UCSD-AML1 (cell line): ENCODE measurements around the gene SH3BP2.

Source experiments
- DNase-seq: peaks from one replicate; lab custom pipeline; 2025; ENCODE audit not compliant: unreplicated experiment; lab: John Stamatoyannopoulos, UW

SH3BP2 gene

DNA sequence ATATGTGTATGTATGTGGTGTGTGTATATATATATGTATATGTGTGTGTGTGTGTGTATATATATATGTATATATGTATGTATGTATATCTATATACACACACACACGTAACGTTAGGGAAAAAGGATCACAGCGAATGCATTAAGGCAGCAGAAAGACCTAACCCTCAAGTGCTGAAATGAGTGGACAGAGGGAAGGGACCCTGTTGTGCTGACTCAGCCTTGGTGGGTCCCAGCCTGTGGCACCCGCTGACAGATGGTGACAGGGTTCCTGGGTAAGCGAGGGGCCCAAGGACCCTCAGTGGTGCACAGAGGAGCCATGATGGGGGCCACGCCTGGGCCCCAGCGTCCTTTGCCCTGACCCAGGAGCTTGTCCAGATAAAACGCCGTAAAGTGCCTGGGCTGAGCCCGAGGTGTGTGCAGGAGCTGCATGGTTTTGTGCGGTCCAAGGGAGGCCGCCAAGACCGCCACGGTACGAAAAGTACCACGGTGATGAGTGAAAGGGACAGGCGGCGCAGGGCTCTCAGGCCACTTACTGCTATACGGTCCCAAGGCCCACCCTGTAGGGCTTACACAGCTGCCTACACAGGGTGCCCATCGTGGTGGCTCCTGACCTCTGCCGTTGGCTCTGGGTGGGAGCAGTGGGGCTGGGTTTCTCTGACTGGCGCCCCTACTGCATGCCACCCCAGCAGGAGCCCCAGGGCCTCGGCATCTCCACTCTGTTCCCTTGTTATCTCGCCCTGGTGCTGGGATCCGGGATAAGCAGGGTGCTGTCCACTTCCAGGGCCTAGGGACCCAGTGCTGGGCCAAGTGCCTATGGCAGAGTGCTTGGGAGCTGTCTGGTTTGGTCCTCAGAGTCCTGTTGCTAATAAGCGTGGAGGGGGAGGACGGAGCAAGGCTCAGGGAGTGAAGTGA is 10.0 kb downstream of the SH3BP2 start:
- no peak for DNase-seq

DNA sequence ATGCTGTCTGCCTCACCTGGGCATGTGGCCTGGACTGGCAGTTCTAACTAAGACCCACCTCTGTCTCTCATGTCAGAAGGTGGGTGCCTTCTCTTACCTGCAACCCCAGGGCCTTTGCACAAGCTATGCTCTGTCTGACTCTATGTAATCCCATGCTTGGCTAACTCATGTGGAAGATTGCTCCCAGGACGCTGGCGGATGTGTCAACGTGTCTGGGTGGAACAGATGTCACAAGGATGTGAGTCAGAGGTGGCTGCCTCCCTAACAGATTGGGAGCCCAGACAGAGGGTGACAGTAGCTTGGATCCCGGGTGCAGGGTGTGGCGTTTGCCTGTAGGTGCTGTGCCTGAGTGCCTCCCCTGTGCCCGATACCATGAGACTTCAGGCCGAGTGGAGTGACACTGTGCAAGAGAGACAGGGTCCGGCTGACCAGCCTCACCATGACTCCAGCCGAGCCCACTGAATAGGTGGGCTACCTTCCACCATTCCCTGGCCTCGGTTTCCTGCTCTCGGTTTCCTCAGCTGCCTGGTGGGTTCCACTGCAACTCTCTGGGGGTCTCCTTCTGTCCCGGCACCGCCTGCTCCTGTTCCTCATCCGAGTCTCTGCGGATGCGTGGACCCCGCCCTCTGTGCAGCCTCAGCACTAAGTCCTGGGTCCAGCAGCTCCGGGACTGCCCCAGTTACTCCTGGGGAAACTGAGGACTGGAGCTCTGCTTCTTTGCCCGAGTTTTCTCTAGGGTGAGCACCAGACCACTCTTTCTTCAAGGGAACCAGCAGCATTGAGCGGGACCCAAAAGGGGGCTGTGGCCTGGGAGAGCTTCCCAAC is 11.0 kb downstream of the SH3BP2 start:
- no peak for DNase-seq

DNA sequence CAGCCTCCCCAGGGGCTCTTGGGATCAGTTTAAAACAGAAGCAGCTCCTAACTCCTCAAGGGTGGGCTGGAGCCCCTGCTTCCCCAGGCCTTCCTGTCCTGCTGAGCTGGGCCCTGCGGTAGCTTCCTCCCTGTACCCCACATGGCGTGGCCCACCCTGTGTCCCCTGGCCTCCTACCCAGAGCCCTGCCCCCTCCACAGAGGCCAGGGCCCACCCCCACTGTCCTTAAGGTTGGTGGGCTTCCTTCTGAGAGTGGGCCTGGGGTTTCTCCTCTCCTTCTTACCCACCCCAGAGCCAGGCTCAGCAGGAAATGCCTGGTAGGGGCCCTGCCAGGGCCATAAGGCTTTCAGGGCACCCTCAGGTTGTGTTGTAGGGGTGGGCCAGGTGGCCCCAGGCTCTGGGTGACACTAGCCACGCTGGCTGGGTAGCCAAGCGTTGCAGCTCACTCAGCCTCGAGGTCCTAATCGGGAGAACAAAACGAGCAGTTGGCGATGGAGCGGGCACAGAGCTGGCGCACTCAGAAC is 11.6 kb downstream of the SH3BP2 start:
- DNase-seq = no peak

GRCh38 chr4:2804973-2805501 is 12.2 kb downstream of the SH3BP2 start:
- DNase-seq = no peak

- peak; percentile 32 for DNase-seq
Observed at GRCh38 chr4:2805712-2806389, 13.0 kb downstream of the SH3BP2 start.

GRCh38 chr4:2806390-2807355 is 13.8 kb downstream of the SH3BP2 start:
- no peak for DNase-seq

DNA sequence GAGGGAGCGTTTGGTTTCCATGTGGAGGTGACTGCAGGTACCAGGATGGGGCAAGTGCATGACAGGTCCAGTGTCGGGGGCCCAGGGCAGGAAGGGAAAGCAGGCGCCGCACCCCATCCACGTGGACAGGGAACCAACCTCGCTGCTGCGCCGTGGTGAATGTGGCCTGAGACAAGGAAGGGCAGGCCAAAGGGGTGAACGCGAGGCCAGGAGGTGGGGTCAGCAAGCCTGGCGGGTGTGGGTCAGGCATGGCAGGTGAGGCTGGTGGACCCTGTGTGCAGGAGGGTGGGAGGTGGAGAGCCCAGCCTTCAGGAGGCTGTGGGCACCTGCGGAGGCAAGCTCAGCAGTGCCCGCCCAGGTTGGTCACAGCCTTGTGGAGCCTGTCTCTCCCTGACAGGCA is 14.7 kb downstream of the SH3BP2 start:
- no peak for DNase-seq

DNA sequence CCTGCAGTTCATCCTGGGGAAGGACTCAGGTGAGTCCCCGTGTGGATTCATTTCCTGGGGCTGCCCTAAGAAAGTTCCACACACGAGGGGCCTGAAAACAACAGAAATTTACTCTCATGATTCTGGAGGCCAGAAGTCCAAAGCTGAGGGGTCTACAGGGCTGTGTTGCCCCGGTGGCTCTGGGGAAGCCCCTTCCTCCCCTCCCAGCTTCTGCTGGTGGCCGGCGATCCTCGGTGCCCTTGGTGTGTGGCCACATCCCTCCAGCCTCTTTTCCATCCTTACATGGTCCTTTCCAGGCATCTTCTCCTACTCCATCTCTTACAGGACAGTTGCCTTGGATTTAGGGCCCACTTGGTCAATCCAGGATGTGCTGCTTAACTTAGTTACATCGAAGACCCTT is 15.1 kb downstream of the SH3BP2 start:
- DNase-seq = no peak

DNA sequence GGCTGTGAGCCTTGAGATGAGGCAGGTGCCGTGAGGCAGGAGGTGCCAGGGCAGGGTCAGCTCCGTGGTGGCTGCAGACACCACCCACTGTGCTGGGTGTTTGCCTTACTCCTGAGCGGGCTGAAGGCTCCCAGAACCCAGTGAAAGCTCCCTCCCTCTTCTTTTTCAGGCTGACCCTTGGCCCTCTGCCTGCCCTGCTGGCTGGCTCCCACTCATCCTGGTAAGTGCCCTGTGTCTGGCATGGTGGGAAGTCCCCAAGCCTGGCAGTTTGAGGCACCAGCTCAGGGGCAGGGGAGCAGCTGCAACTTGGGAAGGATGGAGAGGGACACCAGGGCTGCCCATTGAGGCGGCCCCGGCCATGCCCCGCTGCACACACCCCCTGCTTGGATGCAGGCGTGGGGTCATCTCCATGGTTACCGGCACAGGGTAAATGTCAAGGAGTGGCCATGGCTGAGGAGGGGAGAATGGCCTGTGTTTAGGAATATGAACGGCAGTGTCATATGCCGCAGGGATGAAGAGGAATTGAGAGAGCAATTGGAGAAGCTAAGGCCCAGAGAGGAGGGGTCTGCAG is 16.8 kb downstream of the SH3BP2 start:
- no peak for DNase-seq

GRCh38 chr4:2810388-2810787 is 17.5 kb downstream of the SH3BP2 start:
- DNase-seq = peak; percentile 42

GRCh38 chr4:2811830-2812611 is 19.1 kb downstream of the SH3BP2 start:
- DNase-seq = peak; percentile 90

DNA sequence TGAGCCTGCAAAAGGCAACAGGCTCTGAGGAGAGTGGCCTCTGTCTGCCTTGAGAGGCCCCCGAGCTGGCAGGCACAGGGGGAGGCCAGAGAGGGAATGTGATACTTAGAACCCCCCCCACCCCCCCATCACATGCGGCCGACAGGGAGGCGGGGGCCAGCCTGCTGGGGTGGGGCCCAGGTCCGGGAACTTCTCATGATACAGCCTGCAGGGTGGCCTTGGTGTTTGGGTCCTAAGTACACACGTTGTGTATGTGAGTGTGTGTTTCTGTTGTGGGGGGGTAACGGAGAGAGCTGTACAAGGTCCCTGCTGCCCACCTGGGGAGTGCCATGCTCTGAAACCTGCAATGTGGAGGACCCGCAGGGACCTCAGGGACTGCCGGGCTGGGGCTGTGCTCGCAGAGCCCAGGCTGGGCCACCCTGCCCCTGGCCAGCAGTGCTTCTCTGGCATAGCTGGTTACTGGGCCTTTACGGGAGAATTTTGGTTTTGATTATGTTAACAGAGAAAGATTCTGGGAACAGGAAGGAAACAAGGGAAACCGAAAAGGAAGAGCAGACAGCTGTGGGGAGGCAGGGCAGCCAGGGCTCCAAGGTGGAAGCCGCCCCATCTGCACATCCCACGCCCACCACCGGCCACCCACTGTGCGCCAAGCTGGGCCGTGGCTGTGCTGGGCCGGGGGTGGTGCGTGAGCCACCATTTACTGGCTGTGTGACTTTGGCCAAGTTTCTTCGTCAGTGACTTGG is 19.9 kb downstream of the SH3BP2 start:
- DNase-seq = peak; percentile 56

DNA sequence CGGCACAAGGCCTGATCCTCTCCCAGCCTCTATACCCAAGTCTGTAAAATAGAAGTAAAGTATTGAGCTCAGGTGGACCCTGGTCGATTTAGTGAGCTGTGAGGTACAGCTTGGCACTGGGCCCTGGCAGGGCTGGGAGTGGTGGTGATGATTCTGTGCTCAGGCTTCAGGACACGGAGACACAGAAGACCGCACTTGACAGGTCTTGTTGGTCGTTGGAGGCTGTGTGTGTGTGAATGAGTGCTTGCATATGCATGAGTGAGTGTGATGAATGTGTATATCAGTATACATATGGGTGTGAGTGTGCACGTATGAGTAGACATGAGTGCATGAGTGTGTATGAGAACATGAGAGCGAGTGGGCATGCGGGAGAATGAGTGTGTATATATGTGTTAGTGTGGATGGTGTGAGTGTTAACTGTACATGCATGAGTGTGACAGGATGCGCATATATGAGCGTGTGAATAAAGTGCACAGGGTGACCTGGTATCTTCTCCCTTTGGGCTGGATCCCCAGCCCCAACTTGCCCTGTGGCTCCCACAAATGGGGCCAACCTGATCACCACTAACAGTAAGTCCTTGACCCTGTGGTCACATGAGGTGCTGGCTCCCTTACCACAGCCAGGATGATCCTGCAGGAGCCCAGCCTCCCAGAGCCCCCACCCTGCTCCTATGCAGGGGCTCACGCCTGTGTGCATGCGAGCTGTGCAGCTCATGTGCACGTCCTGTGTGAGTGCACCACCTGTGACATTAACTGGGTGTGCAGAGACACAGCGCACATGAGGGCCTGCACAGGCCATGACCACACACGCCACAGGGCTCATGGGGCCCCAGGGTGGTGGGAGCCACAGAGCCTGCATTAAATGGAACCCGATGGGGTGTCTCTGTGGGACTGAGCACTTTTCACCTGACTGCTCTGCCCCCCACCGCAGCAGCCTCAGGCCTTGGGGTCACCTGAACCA is 20.8 kb downstream of the SH3BP2 start:
- no peak for DNase-seq

GRCh38 chr4:2814627-2815270 is 21.9 kb downstream of the SH3BP2 start:
- DNase-seq = no peak

- DNase-seq = no peak
Observed at GRCh38 chr4:2816401-2816954, 23.6 kb downstream of the SH3BP2 start.

GRCh38 chr4:2817137-2817536 is 24.3 kb downstream of the SH3BP2 start:
- DNase-seq = no peak
